ENCODE results near the gene NUDT16L1.
"Not testable (repeated sequence)": the region's sequence is repeated elsewhere in the genome, so short reads cannot be mapped to it uniquely, and the experiment has no call there.

Gene NUDT16L1

DNA sequence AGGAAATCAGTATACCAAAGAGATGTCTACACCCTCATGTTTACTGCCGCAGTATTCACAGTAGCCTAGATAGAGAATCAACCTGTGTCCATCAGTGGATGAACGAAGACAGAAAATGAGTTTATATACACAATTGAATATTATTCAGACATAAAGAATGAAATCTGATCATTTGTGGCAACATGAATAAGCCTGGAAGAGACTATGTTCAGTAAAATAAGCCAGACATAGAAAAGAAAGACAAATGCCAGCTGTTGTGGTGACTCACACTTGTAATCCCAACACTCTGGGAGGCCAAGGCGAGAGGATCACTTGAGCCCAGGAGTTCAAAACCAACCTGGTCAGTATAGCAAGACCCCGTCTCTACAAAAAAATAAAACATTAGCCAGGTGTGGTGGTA, 16.1 kb downstream of the NUDT16L1 start:
- in situ Hi-C loops (cut with MboI; ENCODE audit: low sequenced_read_pairs), result no loop called here

DNA sequence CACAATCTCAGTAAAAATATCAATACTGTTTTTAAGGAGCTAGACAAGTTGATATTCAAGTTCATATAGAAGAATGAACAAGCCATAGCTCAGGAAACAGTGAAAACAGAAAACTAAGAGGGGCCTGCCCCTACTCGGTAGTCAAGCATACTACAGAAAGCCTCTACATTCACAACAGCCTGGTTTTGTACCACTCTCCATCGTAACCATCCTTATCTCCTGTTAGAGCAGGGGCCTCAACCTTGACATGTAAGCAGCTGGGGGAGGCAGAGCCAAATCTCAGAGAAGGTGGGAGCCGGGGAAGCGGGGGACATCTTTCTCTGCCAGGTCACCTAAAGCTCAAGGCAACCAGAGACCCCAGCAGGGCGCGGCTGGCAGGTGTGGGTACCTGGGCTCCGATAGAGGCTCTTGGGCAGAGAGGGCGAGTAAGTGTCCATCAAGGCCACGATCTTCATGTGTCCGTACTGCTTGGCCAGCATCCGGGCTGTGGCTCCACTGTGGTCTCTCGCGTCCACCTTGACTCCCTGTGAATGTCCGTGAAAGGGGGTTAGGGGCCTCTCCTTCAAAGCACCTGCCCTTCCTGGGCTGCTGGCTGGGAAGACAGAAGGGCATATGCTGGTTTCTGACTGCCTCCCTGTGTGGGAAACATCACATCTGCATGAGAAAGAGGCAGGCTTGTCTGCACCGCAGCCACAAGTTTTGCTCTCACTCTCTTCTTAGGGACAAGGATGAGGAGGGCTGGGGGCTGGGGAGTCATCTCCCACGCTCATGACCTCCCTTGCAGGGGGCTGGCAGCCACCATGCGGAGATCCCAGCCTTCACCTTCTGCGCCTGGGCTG, 20.5 kb downstream of the NUDT16L1 start:
- in situ Hi-C loops (cut with MboI; ENCODE audit: low sequenced_read_pairs), result no loop called here

DNA sequence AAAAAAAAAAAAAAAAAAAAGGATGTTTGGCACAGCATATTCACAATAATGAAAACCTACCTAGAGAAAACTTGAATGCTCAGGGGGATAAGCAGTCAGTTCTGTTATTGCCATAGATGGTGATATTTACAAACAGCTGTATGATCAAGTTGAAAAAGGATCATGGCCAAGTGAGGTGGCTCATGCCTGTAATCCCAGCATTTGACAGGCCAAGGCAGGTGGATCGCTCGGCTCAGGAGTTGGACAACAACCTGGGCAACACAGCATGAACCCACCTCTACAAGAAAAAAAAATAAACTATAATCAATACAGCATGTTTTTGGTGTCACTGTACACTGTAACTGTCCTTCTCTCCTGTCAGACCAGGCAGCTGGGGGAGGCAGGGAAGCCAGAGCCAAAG, 21.6 kb downstream of the NUDT16L1 start:
- in situ Hi-C loops (cut with MboI; ENCODE audit: low sequenced_read_pairs), result no loop called here

DNA sequence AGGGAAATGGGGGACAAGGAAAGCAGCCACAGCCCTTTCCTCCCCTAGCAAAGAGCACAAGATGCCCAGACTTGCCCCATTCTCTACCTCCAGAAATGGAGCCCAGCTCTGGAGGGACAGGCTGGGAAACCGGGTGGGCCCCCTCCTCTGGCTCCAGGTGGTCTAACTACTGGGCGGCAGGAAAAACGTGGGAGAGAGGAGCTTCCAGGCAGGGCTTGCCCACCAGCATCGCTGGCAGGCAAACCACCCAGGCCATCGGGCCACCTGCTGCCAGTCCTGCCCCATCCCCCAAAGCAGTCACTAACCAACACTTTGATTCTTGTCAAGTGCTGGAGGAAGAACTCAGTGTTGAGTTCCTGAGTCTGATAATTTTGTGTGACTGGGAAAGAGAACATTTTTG, 25.1 kb downstream of the NUDT16L1 start:
- in situ Hi-C loops (cut with MboI; ENCODE audit: low sequenced_read_pairs), result no loop called here

DNA sequence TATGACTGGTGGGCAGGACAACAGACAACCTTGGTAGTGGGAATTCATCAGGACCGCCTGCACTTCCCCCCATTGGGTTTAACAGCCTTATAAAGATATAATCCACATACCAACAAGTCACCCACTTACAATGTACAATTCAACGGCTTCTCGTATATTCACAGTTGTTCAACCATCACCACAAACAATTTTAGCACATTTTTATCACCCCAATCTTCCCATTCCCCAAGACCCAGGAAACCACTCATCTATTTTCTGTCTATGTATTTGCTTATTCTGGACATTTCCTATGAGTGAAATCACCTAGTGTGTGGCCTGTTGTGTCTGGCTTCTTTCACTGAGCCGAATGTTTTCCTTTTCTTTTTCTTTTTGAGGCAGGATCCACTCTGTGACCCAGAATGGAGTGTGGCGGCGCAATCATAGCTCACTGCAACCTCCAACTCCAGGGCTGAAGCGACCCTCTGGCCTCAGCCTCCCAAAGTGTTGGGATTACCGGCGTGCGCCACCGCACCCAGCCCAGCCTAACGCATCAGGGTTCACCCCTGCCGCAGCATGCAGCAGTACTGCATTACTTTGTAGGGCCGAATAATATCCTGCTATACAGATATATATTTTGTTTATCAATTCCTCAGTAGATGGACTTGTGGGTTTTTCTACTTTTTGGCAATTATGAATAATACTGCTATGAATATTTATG, 29.9 kb downstream of the NUDT16L1 start:
- in situ Hi-C loops (cut with MboI; ENCODE audit: low sequenced_read_pairs), result no loop called here

DNA sequence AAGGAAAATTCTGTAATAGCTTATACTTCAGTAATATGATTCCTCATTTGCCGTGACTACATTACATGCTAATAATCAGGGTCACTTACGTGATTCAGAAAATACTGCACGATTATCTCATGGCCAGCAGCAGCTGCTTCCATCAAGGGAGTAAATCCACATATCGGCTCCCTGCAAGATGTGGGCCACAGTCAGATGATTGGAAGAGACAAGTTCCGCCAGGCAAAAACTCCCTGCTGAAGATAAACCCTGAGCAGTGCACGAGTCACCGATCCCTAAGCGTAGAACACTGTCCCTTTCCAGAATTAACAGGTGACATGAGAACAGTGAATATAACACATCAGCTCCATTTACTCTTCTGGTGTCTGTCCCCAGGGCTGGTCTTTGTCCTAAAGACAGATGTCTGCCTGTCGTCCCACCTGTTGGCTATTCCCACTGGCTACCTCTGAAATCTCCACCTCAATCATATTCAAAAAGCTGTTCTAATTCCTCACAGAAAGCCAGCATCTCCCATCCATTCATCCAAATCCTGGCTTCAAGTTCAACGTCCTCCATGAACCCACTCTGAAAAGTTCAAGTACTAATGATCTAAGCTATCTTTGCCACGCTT, 31.4 kb downstream of the NUDT16L1 start:
- in situ Hi-C loops (cut with MboI; ENCODE audit: low sequenced_read_pairs), result no loop called here

DNA sequence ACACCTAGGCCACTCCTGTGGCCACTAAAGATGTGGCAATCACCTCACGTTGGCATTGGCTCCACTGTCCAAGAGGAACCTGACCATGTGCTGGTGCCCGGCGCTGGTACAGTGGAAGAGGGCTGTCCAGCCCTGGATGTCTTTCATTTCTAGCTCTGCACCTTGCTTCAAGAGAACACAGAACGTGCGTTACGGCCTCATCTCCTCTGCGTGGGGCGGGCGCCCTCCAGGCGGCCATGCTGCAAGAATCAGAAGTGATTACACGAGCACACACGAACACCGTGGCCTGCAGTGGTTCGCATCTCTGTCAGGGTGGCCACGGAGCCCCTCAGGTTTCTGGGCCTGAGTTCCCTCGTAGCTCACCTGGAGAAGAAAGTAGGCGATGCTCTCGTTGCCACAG, 33.3 kb downstream of the NUDT16L1 start:
- in situ Hi-C loops (cut with MboI; ENCODE audit: low sequenced_read_pairs), result no loop called here

DNA sequence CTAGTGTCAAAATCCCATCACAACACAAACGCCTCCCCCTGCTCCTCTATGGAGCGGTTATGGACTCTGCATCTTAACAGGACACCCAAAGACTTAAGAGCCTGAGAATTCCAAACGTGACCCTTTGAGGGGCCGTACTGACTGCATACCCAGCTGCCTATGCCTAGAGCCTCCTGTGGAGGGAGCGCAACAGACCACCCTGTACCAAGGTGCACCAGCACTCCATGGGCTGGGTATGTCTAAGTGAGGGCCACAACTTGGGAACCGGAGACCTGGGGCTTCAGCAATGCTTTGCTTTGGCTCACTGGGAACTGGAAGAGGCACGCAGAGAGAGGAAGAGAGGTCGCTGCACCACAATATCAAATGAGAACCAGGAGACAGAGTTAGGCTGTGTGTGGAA, 35.3 kb downstream of the NUDT16L1 start:
- in situ Hi-C loops (cut with MboI; ENCODE audit: low sequenced_read_pairs), result no loop called here

DNA sequence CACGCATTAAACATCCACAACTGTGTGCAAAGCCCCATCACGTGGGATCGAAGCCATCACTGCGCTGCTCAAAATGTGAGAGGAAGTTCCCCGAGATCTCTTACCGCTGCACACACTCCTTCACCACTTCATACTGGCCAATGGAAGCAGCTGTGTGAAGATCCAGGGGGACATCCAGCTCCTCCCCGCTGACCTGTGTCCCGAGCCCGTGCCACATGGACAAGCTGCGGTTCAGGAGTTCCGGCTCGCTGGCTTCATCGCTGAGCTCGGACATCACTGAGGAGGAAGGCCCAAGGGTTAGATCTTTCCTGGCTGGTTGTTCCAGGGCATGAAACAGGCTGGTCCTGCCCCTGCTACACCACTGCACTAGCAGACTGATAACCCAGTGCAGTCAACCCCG, 36.5 kb downstream of the NUDT16L1 start:
- in situ Hi-C loops (cut with MboI; ENCODE audit: low sequenced_read_pairs), result no loop called here

DNA sequence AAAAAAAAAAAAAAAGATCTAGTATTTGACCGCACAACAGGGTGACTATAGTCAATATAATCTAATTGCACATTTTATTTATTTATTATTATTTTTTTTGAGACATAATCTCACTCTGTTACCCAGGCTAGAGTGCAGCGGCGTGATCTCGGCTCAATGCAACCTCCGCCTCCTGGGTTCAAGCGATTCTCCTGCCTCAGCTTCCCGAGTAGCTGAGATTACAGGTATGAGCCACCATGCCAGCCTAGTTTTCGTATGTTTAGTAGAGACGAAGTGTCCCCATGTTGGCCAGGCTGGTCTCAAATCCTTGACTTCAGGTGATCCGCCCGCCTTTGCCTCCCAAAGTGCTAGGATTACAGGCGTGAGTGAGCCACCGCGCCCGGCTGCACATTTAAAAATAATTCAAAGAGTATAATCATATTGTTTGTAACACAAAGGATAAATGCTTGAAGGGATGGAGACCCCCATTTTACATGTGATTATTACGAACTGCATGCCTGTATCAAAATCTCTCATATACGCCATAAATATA, 39.9 kb downstream of the NUDT16L1 start:
- in situ Hi-C loops (cut with MboI; ENCODE audit: low sequenced_read_pairs), result no loop called here

DNA sequence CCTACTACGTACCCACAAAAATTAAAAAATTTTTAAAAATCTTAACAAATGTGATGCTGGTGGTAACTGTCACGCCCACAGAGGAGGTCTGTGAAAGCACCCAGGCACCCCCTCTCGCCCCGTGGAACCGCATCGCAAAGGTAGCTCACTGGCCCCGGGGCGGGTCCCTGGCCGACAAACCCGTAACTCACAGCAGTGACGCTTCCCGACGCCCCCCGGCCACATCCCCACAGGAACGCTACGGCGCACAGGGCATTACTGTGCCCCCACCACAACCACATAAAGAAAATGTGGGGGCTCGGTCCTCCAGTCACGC, 40.3 kb downstream of the NUDT16L1 start:
- in situ Hi-C loops (cut with MboI; ENCODE audit: low sequenced_read_pairs), result no loop called here

DNA sequence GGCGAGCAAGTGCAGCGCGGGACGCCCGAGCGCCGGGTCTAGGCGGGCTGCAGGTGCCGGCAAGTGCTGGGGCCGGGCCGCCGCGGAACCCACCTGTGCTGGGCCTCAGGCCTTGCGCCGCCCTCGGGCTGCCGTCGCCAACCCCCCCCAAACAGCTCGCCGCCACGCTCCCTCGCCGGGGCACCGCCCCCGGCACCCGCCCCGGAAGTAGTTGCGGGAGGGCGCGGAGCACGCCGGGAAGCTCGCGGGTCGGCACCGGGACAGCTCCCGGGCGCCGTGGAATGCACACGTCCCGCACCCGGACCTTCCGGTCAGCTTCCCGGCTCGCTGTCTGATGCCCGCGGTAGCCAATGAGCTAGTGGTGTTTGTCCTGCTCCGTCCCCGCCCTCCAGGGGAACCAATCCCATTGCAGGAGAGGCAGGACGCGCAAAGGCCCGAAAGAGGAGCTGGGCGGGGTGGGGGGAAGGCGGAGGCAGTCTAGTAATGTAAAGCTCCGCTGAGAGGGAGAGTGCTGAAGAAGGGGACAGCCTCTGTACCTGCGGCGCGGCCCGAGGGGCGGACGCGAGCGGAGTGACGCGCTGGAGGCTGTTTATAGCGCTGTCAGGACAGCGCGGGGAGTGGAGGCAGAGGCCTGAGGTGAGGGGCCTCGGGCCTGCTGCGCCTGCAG, 40.8 kb downstream of the NUDT16L1 start, which contains the start of the genes ANKS3 and DNAAF8:
ANKS3 (minus strand) TSS at position 209 of the 667 bp plus-strand sequence. CDS start 4,122 bp downstream, outside the sequence.
DNAAF8 (plus strand) TSS at position 475 of the 667 bp plus-strand sequence. CDS start 1,978 bp downstream, outside the sequence.
- in situ Hi-C loops (cut with MboI; ENCODE audit: low sequenced_read_pairs), result no loop called here

DNA sequence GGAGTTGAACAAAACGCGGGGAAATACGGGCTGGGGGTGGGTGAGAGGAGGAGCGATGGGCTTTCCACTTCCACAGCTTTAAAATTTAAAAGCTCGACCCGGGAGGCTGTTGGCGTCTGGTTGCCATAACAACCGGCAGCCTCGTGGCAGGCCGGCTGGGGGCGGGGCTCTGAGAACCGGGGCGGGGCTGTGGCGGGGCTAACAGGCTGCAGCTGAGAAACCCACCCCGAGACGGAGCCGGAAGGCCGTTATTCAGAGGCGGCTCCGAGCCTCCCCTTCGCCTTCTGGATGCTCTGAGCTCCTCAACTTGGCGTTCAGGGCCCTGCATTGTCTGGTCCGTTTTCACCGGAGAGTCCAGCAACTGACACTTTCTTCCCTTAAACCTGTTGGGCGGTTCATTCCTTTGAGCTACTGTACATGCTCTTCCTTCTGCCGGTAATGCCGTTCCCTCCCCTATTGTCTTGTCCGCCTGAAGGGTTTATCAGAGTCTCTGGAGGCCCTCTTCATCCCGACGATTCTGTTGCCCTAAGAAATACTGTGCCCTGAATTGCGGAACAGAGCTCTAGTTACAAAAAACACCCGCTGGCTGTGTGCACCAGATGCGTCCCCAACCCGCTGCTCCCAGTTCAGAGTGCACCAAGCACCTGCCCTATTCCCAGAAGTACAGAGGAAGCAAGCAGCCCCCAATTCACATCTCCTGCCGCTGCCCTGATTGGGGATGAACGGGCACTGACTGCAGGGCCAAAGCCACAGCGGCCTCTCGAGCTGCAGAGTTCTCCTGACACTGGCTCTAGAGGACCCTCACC, 41.6 kb downstream of the NUDT16L1 start:
- in situ Hi-C loops (cut with MboI; ENCODE audit: low sequenced_read_pairs), result no loop called here

DNA sequence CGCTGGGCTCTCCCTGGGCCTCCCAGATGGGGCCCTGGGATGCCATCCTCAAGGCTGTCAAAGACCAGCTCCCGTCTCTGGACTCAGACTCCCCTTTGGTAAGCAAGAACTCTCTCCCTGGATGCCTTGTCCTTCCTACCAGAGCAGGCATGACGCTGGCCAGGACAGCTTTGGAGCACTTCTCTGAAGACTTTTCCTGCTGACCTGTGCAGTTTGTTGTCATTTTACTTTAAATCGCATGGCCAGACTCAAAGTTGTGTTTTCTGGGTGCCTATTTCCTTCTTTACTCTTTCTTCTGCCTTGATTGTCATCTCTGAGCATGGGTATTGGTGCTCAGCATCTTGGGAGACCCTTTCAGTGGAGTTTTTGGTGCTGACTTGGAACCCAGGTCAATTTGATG, 43.2 kb downstream of the NUDT16L1 start:
- in situ Hi-C loops (cut with MboI; ENCODE audit: low sequenced_read_pairs), result no loop called here

DNA sequence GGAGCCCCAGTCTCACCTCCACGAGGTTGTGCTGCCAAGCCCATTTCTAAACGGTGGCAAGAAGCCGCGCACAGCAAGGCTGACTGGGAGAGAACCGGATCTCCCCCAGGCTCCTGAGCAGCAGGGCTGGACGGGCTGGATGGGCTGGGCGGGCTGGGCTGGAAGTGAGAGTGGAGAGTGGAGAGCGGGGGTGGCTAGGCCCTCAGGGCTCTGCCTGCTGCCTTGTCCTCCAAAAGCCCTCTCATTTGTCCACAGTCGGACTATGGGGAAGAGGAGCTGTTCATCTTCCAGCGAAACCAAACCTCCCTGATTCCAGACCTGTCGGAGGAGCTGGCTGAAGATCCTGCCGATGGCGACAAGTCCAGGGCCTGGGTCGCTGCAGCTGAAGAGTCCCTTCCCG, 44.2 kb downstream of the NUDT16L1 start:
- in situ Hi-C loops (cut with MboI; ENCODE audit: low sequenced_read_pairs), result no loop called here

DNA sequence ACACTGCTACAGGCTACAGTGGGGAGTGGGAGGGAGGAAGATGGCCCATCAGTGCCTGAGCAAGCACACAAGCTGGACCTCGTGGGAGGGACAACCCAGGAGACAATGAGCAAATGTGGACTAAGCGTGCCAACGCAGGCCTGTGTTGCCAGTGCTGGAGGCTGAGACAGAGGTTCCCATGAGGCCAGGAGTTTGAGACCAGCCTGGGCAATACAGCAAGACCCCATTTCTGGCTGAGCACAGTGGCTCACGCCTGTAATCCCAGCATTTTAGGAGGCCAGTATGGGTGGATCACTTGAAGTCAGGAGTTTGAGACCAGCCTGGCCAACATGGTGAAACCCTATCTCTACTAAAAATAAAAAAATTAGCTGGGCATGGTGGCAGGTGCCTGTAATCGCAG, 45.0 kb downstream of the NUDT16L1 start:
- in situ Hi-C loops (cut with MboI; ENCODE audit: low sequenced_read_pairs), result not testable (repeated sequence)

DNA sequence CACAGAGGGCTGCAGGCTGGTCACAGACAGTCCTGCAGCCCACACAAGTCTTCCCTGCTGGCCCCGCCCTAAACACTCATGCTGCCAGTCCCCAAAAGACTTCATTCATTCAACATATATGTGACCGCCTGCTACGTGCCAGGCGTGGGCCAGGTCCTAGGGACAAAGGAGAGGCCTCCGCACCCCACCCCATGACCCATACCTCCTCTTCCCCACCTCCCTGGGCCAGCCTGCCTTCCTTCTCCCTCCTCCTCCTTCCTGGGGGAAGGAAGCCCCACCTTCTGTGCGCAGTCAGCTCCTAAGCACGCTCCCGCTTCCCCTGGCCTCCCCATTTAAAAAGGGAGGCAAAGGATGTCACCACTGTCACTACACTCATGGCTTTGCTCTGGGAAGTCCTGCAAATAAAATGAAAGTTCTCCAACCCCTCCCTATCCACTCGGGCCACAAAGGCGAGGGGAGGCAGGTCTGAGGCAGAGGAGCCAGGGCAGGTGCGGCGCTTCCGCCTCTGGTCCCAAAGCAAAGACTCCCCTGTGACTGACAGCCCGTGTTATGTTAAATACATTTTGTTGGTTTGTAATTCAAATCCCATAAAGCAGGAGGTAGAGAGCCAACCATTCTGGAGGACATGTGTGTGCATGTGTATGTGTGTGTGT, 50.0 kb downstream of the NUDT16L1 start:
- in situ Hi-C loops (cut with MboI; ENCODE audit: low sequenced_read_pairs), result no loop called here

DNA sequence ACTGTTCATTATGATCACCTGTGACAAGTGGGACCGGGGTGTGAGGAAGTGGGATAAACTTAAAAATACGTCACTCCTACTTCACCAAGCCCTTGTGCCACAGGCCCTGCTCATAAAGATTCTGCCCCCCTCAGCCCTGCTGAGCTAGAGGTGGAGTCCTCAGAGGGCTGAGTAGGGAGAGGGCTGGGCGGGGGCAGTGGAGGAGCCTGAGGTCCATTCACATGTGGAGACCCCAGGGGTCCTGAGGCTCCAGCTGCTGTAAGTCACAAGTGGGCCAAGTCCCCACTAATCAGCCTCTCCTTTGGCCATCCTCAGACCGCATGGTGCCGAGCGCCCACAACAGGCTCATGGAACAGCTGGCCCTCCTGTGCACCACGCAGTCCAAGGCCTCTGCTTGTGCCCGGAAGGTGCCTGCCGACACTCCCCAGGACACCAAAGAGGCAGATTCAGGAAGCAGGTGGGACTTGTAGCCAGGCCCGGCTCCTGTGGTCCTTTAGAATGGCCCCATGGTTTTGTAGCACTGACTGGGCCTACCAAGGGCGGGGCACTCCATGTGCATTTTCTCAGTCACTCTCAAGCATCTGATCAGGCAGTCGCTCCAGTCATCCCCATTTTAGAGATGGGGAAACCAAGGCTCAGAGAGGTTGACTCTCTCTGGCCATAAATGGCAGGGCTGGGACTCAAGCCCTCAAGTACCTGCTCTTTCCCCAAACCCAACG, 51.4 kb downstream of the NUDT16L1 start:
- in situ Hi-C loops (cut with MboI; ENCODE audit: low sequenced_read_pairs), result no loop called here

DNA sequence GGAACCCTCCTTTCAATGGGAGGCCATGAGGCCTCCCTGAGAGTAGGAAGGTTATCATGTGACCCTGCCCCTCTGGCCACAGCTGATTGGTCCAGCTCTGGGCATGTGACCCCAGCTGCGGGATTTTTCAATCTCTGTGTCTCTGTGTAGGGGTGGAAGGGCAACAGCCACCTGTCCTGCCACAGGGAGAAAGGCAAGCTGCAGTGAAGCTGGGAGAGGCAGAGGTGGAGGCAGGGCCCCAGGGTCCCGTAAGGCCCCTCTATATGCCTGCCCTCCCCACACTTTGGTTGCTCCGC, 51.9 kb downstream of the NUDT16L1 start:
- in situ Hi-C loops (cut with MboI; ENCODE audit: low sequenced_read_pairs), result no loop called here

Measured in HL-60/S4 (cell line).